ENCODE data around the gene ONECUT3.
"Not testable (repeated sequence)": the region's sequence is repeated elsewhere in the genome, so short reads cannot be mapped to it uniquely, and the experiment has no call there.

ONECUT3 gene

GRCh38 chr19:1752757-1753728 lies at the start of gene ONECUT3:
ONECUT3 (plus strand) TSS chr19:1753506; CDS start chr19:1753663, 157 bp downstream.
- peak in 1 of 3 donors; percentile 42 for DNase-seq

- no peak for DNase-seq
Observed at GRCh38 chr19:1704339-1704738, 49.0 kb upstream of the ONECUT3 start.

- no peak for DNase-seq
Observed at GRCh38 chr19:1705367-1705766, 47.9 kb upstream of the ONECUT3 start.

- DNase-seq, result not testable (repeated sequence)
Observed at GRCh38 chr19:1706646-1707045, 46.7 kb upstream of the ONECUT3 start.

- no peak for DNase-seq
Observed at GRCh38 chr19:1707240-1707639, 46.1 kb upstream of the ONECUT3 start.

GRCh38 chr19:1713170-1713569 lies 40.1 kb upstream of the ONECUT3 start:
- DNase-seq, result no peak

GRCh38 chr19:1715540-1715939 lies 37.8 kb upstream of the ONECUT3 start:
- DNase-seq, result no peak

GRCh38 chr19:1717200-1717969 lies 35.9 kb upstream of the ONECUT3 start:
- DNase-seq, result no peak

GRCh38 chr19:1717970-1718264 lies 35.4 kb upstream of the ONECUT3 start:
- no peak for DNase-seq

GRCh38 chr19:1718420-1719291 lies 34.6 kb upstream of the ONECUT3 start:
- no peak for DNase-seq

GRCh38 chr19:1719519-1719918 lies 33.8 kb upstream of the ONECUT3 start:
- DNase-seq, result no peak

GRCh38 chr19:1720237-1720636 lies 33.1 kb upstream of the ONECUT3 start:
- no peak for DNase-seq

GRCh38 chr19:1725100-1726064 lies 27.9 kb upstream of the ONECUT3 start:
- peak; percentile 23 to 72 (median 46) for DNase-seq

- DNase-seq, result no peak
Observed at GRCh38 chr19:1728816-1729567, 24.3 kb upstream of the ONECUT3 start.

- no peak for DNase-seq
Observed at GRCh38 chr19:1729568-1729925, 23.8 kb upstream of the ONECUT3 start.

- no peak for DNase-seq
Observed at GRCh38 chr19:1730157-1730556, 23.1 kb upstream of the ONECUT3 start.

GRCh38 chr19:1734321-1734966 lies 18.9 kb upstream of the ONECUT3 start:
- DNase-seq, result no peak

GRCh38 chr19:1736280-1736679 lies 17.0 kb upstream of the ONECUT3 start:
- DNase-seq, result no peak

GRCh38 chr19:1736927-1737326 lies 16.4 kb upstream of the ONECUT3 start:
- DNase-seq, result no peak

GRCh38 chr19:1739960-1740629 lies 13.2 kb upstream of the ONECUT3 start:
- no peak for DNase-seq

All from suppressor macrophage treated with lipopolysaccharide for 1 hour (primary cell).